HL-60/S4 treated with phorbol 12-myristate 13-acetate at 8.2 ng/mL for 4 days and 3 days (cell line): Measurements from ENCODE around the gene LRRC4C.

ENCODE experiments used
- in situ Hi-C: fragments of 300-500 bp; cut with MboI; formaldehyde crosslinking; loops from 2 replicates; pipeline ENCODE4 v1.15.0; 2022; ENCODE audit warnings: low sequenced_read_pairs

Gene LRRC4C

GRCh38 chr11:40316171-40316570 lies 1143.3 kb downstream of the LRRC4C start:
- in situ Hi-C loops: no loop called here

DNA sequence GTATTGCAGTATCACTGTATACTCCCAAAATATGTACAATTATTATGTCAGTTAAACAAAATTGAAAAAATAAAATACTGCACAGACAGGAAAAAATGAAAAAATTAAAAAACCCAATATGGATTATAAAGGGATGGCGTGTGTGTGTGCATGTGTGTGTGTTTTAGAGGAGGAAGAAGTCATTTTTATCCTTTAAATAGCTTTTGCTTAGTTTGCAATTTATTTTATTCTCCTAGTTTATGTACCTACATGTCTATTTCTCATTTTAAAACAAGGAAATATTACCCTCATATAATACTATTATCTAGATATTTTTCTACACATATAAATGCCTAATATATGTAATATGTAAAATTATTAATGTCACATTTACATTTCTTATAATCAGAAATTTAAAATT lies 1144.3 kb downstream of the LRRC4C start:
- in situ Hi-C loops: no loop called here

DNA sequence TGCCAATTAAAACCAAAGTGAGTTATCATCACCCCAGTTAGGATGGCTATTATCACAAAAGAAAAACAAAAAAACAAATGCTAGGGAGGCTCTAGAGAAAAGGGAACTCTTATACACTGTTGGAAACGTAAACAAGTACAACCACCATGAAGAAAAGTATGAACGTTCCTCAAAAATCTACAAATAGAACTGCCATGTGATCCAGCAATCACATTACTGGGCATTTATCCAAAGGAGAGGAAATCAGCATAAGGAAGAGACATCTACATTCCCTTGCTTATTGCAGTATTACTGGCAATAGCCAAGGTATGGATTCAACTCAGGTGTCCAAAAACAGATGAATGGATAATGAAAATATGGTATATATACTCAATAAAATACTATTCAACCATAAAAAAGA lies 1145.1 kb downstream of the LRRC4C start:
- in situ Hi-C loops: no loop called here

DNA sequence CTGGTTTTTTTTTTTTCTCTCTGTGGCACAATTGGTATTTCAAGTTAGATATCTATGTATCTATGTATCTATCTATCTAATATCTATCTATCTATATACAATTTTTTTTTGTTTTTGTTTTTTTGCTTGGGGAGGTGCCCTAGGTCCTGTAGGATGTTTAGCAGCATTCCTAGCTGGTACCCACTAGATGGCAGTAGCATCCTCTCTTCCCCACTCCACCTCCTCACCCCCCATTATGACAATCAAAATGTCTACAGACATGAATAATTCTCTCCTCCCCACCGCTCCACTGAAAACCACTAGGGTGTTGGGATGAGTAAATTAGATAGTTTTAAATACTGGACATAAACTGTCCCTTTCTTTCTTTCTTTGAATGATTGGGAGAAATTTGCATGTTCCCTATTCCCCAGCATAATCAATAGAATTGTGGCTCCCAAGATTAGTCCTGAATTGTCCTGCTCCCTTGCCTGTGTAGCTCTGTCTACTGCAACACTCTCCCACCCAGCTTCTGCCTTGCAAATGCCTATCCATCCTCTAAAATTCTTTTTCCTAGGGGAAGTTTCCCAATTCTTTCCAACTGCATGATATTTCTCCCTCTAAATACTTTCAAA lies 1152.4 kb downstream of the LRRC4C start:
- in situ Hi-C loops: no loop called here

GRCh38 chr11:40302669-40303068 lies 1156.8 kb downstream of the LRRC4C start:
- in situ Hi-C loops: no loop called here

DNA sequence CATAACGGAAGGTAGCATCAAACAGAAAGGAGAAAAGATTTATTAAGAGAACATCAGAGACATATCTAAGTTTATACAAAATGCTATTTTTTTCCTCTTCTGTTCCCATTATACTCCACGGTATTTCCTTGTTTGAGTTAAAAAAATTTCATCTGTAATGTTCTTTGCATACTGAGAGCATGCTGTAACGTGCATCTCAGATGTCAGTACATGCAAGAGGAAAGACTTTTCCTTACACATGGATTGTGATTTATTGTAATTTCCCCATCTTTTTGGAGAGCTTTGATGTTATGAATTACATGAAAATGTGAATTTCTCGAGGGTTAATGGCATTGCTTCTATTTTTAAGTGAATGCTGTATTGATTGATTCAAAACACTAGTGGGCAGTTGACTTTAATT lies 1164.0 kb downstream of the LRRC4C start:
- in situ Hi-C loops: no loop called here

DNA sequence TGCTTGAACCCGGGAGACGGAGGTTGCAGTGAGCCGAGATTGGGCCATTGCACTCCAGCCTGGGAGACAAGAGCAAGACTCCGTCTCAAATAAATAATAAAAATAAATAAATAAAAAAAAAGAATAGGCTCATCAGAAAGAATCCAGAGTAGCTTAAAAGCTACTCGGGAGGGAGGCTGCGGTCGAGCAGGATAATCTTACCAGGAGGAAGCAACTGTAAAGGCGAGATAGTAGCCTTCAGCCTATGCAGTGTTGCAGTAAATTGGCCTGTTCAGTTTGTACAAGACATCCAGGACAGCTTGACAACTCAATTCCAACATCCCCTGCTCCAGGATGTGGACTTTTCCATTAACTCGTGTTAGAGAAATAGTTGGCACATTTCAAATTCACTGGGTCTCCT lies 1164.7 kb downstream of the LRRC4C start:
- in situ Hi-C loops: no loop called here

GRCh38 chr11:40294349-40294735 lies 1165.1 kb downstream of the LRRC4C start:
- in situ Hi-C loops: no loop called here

GRCh38 chr11:40293655-40294348 lies 1165.7 kb downstream of the LRRC4C start:
- in situ Hi-C loops: no loop called here

DNA sequence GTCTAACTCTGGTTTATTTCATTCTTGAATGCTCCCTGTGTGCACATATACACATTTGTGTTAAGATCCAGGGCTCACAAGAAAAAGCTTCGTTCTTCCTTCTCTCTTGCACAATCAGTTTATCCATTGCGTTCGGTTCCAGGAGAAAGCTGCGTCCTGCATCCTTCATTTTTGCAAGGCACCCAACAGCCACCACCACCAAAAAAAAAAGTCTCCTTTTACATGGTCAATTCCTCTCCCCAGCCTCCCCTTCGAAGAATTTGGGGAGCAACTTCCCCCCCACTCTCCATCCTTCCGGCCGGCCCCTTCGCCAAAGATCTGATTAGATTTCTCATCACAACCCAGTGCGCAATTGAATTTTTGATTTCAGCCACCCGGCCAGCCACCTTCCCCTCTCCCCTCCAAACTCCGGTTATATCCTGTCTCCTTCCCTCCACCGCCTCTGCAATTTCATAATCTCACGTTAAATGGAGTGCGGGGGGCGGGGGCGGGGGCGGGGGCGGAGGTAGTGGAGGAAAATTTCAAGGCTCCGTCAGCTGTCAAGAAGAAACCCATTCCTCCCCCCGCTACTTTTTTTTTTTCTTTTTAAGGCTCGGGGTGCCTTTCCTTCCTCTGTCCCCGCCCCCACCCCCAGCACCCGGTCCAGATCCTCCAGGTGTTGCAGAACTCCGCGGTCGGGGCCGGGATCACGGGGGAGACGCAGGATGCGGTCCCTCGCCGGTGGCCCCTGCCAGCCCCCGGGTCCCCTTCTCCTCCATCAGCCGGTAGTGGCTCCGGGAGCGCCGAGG lies 1166.5 kb downstream of the LRRC4C start:
- in situ Hi-C loops: no loop called here

DNA sequence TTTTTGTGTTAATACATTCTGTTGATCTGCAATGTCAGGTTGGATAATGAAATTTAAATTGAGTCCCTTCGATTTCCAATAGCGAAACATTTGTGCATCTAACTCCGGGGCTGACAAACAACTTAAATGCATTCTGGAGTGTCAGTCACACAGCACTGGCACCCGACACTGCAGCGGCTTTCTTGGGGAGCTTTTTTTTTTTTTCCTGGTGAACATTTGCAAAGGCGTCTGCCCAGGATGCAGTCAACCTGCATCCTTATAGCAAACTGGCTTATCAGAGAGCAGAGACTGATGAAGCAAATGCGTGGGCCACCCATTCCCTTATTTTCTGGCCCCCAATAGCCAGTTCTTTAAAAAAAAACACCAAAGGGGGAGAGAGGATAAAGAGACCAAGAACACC lies 1167.7 kb downstream of the LRRC4C start:
- in situ Hi-C loops: no loop called here

DNA sequence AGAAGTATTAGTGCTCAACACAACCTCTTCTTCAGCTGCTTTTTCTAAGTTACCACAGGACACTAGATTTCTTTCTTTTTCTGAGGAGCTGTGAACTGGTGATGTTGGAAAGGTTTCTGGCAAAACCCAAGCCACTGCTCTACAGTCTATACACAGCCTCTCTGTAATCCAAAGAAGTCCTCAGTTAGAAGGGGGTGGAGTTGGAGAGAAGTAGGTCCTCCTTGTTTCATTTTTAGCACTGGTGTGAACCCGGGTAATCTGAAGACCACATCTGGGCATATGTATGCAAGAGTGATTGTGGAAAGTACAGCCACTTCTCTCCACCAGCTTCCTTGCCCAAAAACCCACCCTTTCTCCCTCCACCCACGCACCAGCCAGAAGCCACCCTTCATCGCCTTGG lies 1168.1 kb downstream of the LRRC4C start:
- in situ Hi-C loops: no loop called here

DNA sequence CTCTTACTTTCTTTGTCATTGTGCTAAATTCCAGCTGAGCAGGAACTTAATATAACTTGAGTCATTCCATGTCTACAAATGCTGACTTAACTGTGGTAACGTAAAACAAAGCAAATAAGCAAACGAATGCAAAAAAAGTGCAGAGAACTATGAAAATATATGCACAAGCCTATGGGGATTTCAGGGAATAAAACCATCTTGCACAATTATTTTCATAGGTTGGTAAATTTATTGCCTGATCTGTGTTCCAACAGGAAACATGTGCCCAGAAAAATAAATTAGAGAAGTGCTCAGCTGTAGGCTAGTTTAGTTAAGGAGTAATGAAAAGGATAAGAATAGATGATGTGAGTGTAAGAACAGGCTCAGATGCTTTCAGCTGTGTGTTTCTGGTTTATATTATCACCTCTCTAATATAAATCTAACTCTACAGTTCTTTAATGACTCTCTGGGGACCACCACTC lies 1169.3 kb downstream of the LRRC4C start:
- in situ Hi-C loops: no loop called here

- in situ Hi-C loops: no loop called here
Measured at GRCh38 chr11:40289370-40289769, 1170.1 kb downstream of the LRRC4C start.

DNA sequence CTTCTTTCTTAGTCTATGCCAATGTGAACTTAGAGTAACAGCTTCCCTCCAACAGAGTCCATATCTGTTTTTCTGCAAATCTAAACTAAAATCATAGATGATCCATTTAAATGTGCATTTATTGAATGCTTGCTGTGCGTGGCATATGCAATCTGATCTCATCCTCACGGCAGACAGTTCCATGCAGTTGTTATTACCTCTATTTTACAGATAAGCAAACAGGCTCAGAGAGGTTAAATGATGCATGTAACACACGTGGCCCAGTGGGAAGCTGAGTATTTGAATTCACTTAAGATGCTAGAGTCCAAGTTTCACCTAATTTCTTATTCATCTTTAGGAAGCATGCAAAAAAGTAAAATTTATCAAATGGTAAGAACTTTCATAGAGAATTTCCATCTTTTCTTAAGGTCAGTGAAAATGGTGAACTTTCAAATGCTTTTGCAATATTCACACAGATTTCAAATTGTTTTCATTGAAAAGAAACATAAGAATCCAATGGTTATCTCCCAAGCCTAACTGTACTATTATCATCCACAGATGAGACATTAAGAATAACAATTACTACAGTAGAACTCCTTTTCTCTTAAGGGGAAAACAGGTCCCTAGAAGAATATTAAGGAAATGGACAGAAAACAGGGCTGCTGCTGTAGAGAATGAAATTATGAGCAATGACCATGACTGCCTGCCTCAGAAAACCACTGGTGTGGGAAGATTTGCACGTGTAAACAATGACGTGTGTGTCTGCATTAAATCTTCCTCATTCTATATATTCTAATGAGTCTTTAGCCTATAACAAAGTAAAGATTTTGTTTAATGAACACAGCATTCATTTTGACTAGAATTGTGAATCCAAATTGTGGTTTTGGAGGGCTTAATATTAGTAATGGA lies 1171.3 kb downstream of the LRRC4C start:
- in situ Hi-C loops: no loop called here

DNA sequence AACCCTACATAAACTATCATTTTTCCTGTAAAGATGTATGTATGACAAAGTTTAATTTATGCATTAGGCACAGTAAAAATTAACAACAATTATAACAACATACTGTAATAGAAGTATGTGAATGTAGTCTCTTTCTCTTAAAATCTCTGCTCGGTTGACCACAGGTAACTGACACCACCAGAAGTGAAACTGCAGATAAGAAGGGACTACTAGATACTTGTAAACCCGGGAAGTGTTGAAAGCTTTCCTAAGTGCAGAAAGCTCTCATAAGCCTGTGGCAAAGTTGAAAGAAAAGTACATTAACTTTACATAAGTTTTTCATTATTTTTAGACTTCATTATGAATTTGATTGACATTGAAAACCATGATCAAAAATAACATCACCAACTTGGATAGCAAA lies 1173.3 kb downstream of the LRRC4C start:
- in situ Hi-C loops: no loop called here

- in situ Hi-C loops: no loop called here
Measured at GRCh38 chr11:40285558-40285957, 1173.9 kb downstream of the LRRC4C start.

- in situ Hi-C loops: no loop called here
Measured at GRCh38 chr11:40281052-40281580, 1178.3 kb downstream of the LRRC4C start.

GRCh38 chr11:40280159-40281051 lies 1179.0 kb downstream of the LRRC4C start:
- in situ Hi-C loops: no loop called here

DNA sequence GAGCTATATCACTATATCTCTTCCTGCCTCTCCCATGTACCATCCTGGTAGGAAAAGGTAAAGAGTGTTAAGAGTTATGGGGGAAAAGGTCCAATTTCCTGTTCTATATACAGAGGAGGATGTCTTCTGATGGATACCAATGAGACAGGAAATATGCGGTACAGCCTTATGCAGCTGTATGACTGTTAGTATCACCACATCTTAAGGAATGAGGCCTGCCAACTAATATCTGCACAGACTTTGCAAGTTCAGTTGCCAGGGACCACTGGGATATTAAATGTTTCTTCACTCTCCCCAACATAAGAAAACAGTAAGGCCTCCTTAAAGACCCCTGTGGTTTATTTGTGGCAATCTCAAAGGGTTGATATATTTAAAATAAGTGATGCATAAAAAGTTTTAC lies 1182.5 kb downstream of the LRRC4C start:
- in situ Hi-C loops: no loop called here
